ENCODE data around the gene POP4.

Gene POP4

GRCh38 chr19:29569038-29569911 lies 36.8 kb upstream of the POP4 start:
- Mint-ChIP-seq H3K36me3 (no peaks in the 10 kb centered on the region), H3K27ac (no peak overlapping the region), H3K9me3 (ENCODE audit: low read depth) (no peaks in the 10 kb centered on the region), H3K27me3 (peaks cover 13% of the 10 kb centered on the region), H3K4me1 (ENCODE audit: low read depth) (peaks cover 12% of the 10 kb centered on the region), H3K4me3 (no peak overlapping the region)

GRCh38 chr19:29571181-29571580 lies 34.9 kb upstream of the POP4 start:
- Mint-ChIP-seq H3K9me3 (ENCODE audit: low read depth) (no peaks in the 10 kb centered on the region), H3K36me3 (no peaks in the 10 kb centered on the region)

GRCh38 chr19:29573486-29573885 lies 32.6 kb upstream of the POP4 start:
- Mint-ChIP-seq H3K27ac (no peak overlapping the region), H3K4me1 (ENCODE audit: low read depth) (peaks cover 21% of the 10 kb centered on the region), H3K36me3 (no peaks in the 10 kb centered on the region), H3K4me3 (no peak overlapping the region), H3K9me3 (ENCODE audit: low read depth) (no peaks in the 10 kb centered on the region), H3K27me3 (peaks cover 10% of the 10 kb centered on the region)

More at GRCh38 chr19:29571181-29571580, 34.9 kb upstream of the POP4 start:
- no peak overlapping the region for H3K4me3 Mint-ChIP-seq
- no peak overlapping the region for H3K27ac Mint-ChIP-seq
- H3K4me1 Mint-ChIP-seq (ENCODE audit: low read depth), result peaks cover 9% of the 10 kb centered on the region
- H3K27me3 Mint-ChIP-seq, result peaks cover 9% of the 10 kb centered on the region

GRCh38 chr19:29574510-29574909 lies 31.6 kb upstream of the POP4 start:
- no peak overlapping the region for H3K4me3 Mint-ChIP-seq
- peaks cover 12% of the 10 kb centered on the region for H3K27me3 Mint-ChIP-seq
- H3K4me1 Mint-ChIP-seq (ENCODE audit: low read depth), result peaks cover 23% of the 10 kb centered on the region
- no peaks in the 10 kb centered on the region for H3K9me3 Mint-ChIP-seq (ENCODE audit: low read depth)
- no peaks in the 10 kb centered on the region for H3K36me3 Mint-ChIP-seq
- no peak overlapping the region for H3K27ac Mint-ChIP-seq

- peak overlapping the region; percentile 16 for H3K27ac Mint-ChIP-seq
- H3K4me3 Mint-ChIP-seq, result peak overlapping the region; percentile 9
- no peaks in the 10 kb centered on the region for H3K36me3 Mint-ChIP-seq
- H3K4me1 Mint-ChIP-seq (ENCODE audit: low read depth), result peaks cover 23% of the 10 kb centered on the region
- peaks cover 13% of the 10 kb centered on the region for H3K27me3 Mint-ChIP-seq
- H3K9me3 Mint-ChIP-seq (ENCODE audit: low read depth), result no peaks in the 10 kb centered on the region
Measured at GRCh38 chr19:29576046-29576606, 30.0 kb upstream of the POP4 start.

GRCh38 chr19:29576761-29577648 lies 29.1 kb upstream of the POP4 start:
- no peaks in the 10 kb centered on the region for H3K9me3 Mint-ChIP-seq (ENCODE audit: low read depth)
- no peaks in the 10 kb centered on the region for H3K36me3 Mint-ChIP-seq
- H3K4me1 Mint-ChIP-seq (ENCODE audit: low read depth), result peaks cover 23% of the 10 kb centered on the region
- H3K4me3 Mint-ChIP-seq, result no peak overlapping the region
- peaks cover 12% of the 10 kb centered on the region for H3K27me3 Mint-ChIP-seq
- H3K27ac Mint-ChIP-seq, result no peak overlapping the region

GRCh38 chr19:29577649-29577963 lies 28.5 kb upstream of the POP4 start:
- H3K27ac Mint-ChIP-seq, result no peak overlapping the region
- H3K27me3 Mint-ChIP-seq, result peaks cover 8% of the 10 kb centered on the region
- no peak overlapping the region for H3K4me3 Mint-ChIP-seq
- peaks cover 23% of the 10 kb centered on the region for H3K4me1 Mint-ChIP-seq (ENCODE audit: low read depth)
- H3K36me3 Mint-ChIP-seq, result no peaks in the 10 kb centered on the region
- H3K9me3 Mint-ChIP-seq (ENCODE audit: low read depth), result no peaks in the 10 kb centered on the region

GRCh38 chr19:29578349-29578748 lies 27.7 kb upstream of the POP4 start:
- peaks cover 6% of the 10 kb centered on the region for H3K27me3 Mint-ChIP-seq
- H3K27ac Mint-ChIP-seq, result no peak overlapping the region
- H3K36me3 Mint-ChIP-seq, result no peaks in the 10 kb centered on the region
- H3K4me3 Mint-ChIP-seq, result no peak overlapping the region
- peaks cover 24% of the 10 kb centered on the region for H3K4me1 Mint-ChIP-seq (ENCODE audit: low read depth)
- H3K9me3 Mint-ChIP-seq (ENCODE audit: low read depth), result no peaks in the 10 kb centered on the region

GRCh38 chr19:29579308-29579910 lies 26.7 kb upstream of the POP4 start:
- no peak overlapping the region for H3K4me3 Mint-ChIP-seq
- peaks cover 28% of the 10 kb centered on the region for H3K4me1 Mint-ChIP-seq (ENCODE audit: low read depth)
- peaks cover 6% of the 10 kb centered on the region for H3K27me3 Mint-ChIP-seq
- H3K9me3 Mint-ChIP-seq (ENCODE audit: low read depth), result no peaks in the 10 kb centered on the region
- H3K27ac Mint-ChIP-seq, result peak overlapping the region; percentile 10
- H3K36me3 Mint-ChIP-seq, result no peaks in the 10 kb centered on the region

GRCh38 chr19:29581398-29581797 lies 24.7 kb upstream of the POP4 start:
- Mint-ChIP-seq H3K9me3 (ENCODE audit: low read depth) (no peaks in the 10 kb centered on the region), H3K27me3 (peaks cover 4% of the 10 kb centered on the region), H3K4me3 (no peak overlapping the region), H3K4me1 (ENCODE audit: low read depth) (peaks cover 17% of the 10 kb centered on the region), H3K36me3 (no peaks in the 10 kb centered on the region), H3K27ac (no peak overlapping the region)

GRCh38 chr19:29583196-29583999 lies 22.7 kb upstream of the POP4 start:
- H3K27me3 Mint-ChIP-seq, result peaks cover 4% of the 10 kb centered on the region

GRCh38 chr19:29586401-29586800 lies 19.7 kb upstream of the POP4 start:
- Mint-ChIP-seq H3K36me3 (peaks cover 3% of the 10 kb centered on the region), H3K4me3 (no peak overlapping the region), H3K27me3 (no peaks in the 10 kb centered on the region), H3K4me1 (ENCODE audit: low read depth) (peaks cover 24% of the 10 kb centered on the region), H3K27ac (no peak overlapping the region), H3K9me3 (ENCODE audit: low read depth) (no peaks in the 10 kb centered on the region)

More at GRCh38 chr19:29583196-29583999, 22.7 kb upstream of the POP4 start:
- Mint-ChIP-seq H3K4me1 (ENCODE audit: low read depth) (peaks cover 23% of the 10 kb centered on the region), H3K9me3 (ENCODE audit: low read depth) (no peaks in the 10 kb centered on the region), H3K36me3 (no peaks in the 10 kb centered on the region), H3K27ac (no peak overlapping the region), H3K4me3 (no peak overlapping the region)

GRCh38 chr19:29587059-29587458 lies 19.0 kb upstream of the POP4 start:
- H3K4me3 Mint-ChIP-seq, result peak overlapping the region; percentile 2
- H3K27ac Mint-ChIP-seq, result peak overlapping the region; percentile 67
- peaks cover 24% of the 10 kb centered on the region for H3K4me1 Mint-ChIP-seq (ENCODE audit: low read depth)
- H3K36me3 Mint-ChIP-seq, result peaks cover 3% of the 10 kb centered on the region
- H3K9me3 Mint-ChIP-seq (ENCODE audit: low read depth), result no peaks in the 10 kb centered on the region
- H3K27me3 Mint-ChIP-seq, result no peaks in the 10 kb centered on the region

- Mint-ChIP-seq H3K27me3 (no peaks in the 10 kb centered on the region), H3K4me1 (ENCODE audit: low read depth) (peaks cover 24% of the 10 kb centered on the region), H3K9me3 (ENCODE audit: low read depth) (no peaks in the 10 kb centered on the region), H3K27ac (peak overlapping the region; percentile 67), H3K4me3 (peak overlapping the region; percentile 2), H3K36me3 (peaks cover 3% of the 10 kb centered on the region)
Measured at GRCh38 chr19:29587518-29587986, 18.5 kb upstream of the POP4 start.
